ENCODE measurements around the gene CLIC4.

CLIC4 gene

DNA sequence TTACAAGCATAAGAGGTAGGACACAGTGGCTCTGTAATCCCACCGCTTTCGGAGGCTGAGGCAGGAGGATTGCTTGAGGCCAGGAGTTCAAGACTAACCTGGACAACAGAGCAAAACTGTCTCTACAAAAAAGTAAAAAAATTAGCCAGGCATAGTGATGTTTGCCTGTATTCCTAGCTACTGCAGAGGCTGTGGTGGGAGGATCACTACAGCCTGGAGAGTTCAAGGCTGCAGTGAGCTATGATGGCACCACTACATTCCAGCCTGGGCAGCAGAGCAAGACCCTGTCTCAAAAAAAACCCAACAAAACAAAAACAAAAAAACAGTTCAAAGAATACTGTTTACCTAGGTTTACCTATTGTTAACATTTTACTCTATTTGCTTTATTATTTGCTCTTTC lies 37.4 kb downstream of the CLIC4 start:
- no peak overlapping the region for H2AFZ ChIP-seq (ENCODE audit: low read depth)
- peaks cover 92% of the 10 kb centered on the region for H3K79me2 ChIP-seq (ENCODE audit: insufficient read depth, low read depth)
- H3K36me3 ChIP-seq (ENCODE audit: insufficient read depth) = no peaks in the 10 kb centered on the region
- no peak overlapping the region for H3K9ac ChIP-seq
- TF ChIP-seq, protein P1, sequence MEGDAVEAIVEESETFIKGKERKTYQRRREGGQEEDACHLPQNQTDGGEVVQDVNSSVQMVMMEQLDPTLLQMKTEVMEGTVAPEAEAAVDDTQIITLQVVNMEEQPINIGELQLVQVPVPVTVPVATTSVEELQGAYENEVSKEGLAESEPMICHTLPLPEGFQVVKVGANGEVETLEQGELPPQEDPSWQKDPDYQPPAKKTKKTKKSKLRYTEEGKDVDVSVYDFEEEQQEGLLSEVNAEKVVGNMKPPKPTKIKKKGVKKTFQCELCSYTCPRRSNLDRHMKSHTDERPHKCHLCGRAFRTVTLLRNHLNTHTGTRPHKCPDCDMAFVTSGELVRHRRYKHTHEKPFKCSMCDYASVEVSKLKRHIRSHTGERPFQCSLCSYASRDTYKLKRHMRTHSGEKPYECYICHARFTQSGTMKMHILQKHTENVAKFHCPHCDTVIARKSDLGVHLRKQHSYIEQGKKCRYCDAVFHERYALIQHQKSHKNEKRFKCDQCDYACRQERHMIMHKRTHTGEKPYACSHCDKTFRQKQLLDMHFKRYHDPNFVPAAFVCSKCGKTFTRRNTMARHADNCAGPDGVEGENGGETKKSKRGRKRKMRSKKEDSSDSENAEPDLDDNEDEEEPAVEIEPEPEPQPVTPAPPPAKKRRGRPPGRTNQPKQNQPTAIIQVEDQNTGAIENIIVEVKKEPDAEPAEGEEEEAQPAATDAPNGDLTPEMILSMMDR (conservative IDR thresholded peaks at IDR 0.05; ENCODE audit: low read depth, low read length) = no peak
- H4K20me1 ChIP-seq (ENCODE audit: insufficient read depth) = peaks cover 15% of the 10 kb centered on the region; the same call in 1 of the 2 replicates
- no peak overlapping the region for H3K4me2 ChIP-seq
- no peak overlapping the region for H3K4me3 ChIP-seq (IDR thresholded peaks at IDR 0.05; ENCODE audit: insufficient read depth, low read depth, low read length)
- H3K27me3 ChIP-seq (ENCODE audit: insufficient read depth, low read depth) = no peaks in the 10 kb centered on the region
- H3K27ac ChIP-seq = no peak overlapping the region
- H3K4me1 ChIP-seq (ENCODE audit: low read depth, poor library complexity, severe bottlenecking) = peaks cover 26% of the 10 kb centered on the region

DNA sequence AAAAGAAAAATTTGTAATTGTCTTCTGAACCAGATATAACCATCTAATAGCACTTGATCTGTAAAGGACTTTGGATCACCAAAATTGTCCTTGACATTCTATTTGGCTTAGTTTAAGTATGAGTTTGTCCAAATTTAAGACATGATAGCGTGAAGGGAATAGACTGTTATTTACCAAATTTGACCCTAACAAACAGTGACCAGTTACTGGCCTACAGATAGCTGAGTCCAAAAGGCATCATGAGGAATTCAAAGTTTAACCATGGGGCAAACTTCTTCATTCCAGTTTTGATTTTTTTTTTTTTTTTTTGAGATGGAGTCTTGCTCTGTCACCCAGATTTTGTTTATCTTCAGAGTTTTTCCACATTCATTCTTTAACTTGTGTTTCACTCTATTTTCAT lies 38.5 kb downstream of the CLIC4 start:
- Histone ChIP-seq H3K79me2 (ENCODE audit: insufficient read depth, low read depth) (peaks cover 90% of the 10 kb centered on the region), H3K36me3 (ENCODE audit: insufficient read depth) (no peaks in the 10 kb centered on the region), H3K4me2 (no peak overlapping the region), H3K27ac (no peak overlapping the region), H3K4me3 (IDR thresholded peaks at IDR 0.05; ENCODE audit: insufficient read depth, low read depth, low read length) (no peak overlapping the region), H3K4me1 (ENCODE audit: low read depth, poor library complexity, severe bottlenecking) (peaks cover 26% of the 10 kb centered on the region), H3K27me3 (ENCODE audit: insufficient read depth, low read depth) (no peaks in the 10 kb centered on the region), H3K9ac (no peak overlapping the region), H4K20me1 (ENCODE audit: insufficient read depth) (peaks cover 15% of the 10 kb centered on the region), H2AFZ (ENCODE audit: low read depth) (no peak overlapping the region)
- TF ChIP-seq, protein P1 (conservative IDR thresholded peaks at IDR 0.05; ENCODE audit: low read depth, low read length) = no peak

DNA sequence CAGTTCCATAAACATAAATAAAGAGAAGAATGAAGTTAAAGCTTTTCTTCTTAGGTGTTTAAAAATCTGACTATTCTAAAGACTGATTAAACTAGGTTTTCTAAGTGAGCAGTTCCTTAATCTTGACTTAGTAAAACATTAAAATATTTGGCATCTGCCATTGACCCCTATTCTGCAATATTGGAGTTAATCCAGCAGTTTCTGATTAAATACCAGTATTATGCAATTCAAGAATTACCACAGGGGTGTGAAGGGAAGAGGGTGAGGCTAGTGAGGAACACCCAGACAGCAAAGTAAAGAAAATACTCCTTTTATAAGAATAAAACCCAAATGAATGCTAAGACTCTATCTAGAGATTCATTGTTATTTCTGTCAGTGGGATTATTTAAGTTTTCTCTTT lies 40.9 kb downstream of the CLIC4 start:
- Histone ChIP-seq H3K9ac (no peak overlapping the region), H4K20me1 (ENCODE audit: insufficient read depth) (peaks cover 6% of the 10 kb centered on the region), H3K27ac (no peak overlapping the region), H3K27me3 (ENCODE audit: insufficient read depth, low read depth) (no peaks in the 10 kb centered on the region), H3K36me3 (ENCODE audit: insufficient read depth) (no peaks in the 10 kb centered on the region), H3K79me2 (ENCODE audit: insufficient read depth, low read depth) (peaks cover 93% of the 10 kb centered on the region), H3K4me3 (IDR thresholded peaks at IDR 0.05; ENCODE audit: insufficient read depth, low read depth, low read length) (no peak overlapping the region), H2AFZ (ENCODE audit: low read depth) (no peak overlapping the region), H3K4me2 (no peak overlapping the region), H3K4me1 (ENCODE audit: low read depth, poor library complexity, severe bottlenecking) (peaks cover 10% of the 10 kb centered on the region)
- TF ChIP-seq, protein P1 (conservative IDR thresholded peaks at IDR 0.05; ENCODE audit: low read depth, low read length) = no peak

DNA sequence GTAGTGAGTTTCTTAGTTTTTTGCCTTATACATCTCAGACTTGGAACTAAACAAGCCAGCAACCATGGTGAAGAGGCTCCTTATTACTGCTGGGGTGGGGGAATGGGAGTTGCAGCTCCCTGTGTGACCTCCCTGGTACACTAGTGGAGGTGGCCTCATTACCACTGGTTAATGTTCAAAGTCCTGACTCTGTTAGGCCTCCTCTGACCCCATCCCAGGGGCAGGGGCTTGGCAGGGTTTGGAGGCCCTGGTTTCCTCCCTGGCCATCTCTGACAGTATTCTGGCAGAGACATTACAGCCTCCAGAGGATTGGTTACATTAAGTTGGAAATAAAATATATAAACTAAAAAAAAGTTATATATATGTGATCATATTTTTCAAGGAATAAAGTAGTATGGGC lies 45.2 kb downstream of the CLIC4 start:
- Histone ChIP-seq H3K4me3 (IDR thresholded peaks at IDR 0.05; ENCODE audit: insufficient read depth, low read depth, low read length) (no peak overlapping the region), H3K79me2 (ENCODE audit: insufficient read depth, low read depth) (peaks cover 89% of the 10 kb centered on the region)

More for the DNA sequence above, 45.2 kb downstream of the CLIC4 start:
- TF ChIP-seq, protein P1 (conservative IDR thresholded peaks at IDR 0.05; ENCODE audit: low read depth, low read length) = no peak
- H3K9ac ChIP-seq = no peak overlapping the region
- H3K4me2 ChIP-seq = no peak overlapping the region
- no peaks in the 10 kb centered on the region; the same call in 1 of the 2 replicates for H4K20me1 ChIP-seq (ENCODE audit: insufficient read depth)
- no peak overlapping the region for H3K27ac ChIP-seq
- no peaks in the 10 kb centered on the region for H3K27me3 ChIP-seq (ENCODE audit: insufficient read depth, low read depth)
- no peaks in the 10 kb centered on the region for H3K36me3 ChIP-seq (ENCODE audit: insufficient read depth)
- peaks cover 8% of the 10 kb centered on the region for H3K4me1 ChIP-seq (ENCODE audit: low read depth, poor library complexity, severe bottlenecking)
- H2AFZ ChIP-seq (ENCODE audit: low read depth) = no peak overlapping the region
